ENCODE data around the gene RAN.
"Not testable (repeated sequence)": the region's sequence is repeated elsewhere in the genome, so short reads cannot be mapped to it uniquely, and the experiment has no call there.

RAN gene

DNA sequence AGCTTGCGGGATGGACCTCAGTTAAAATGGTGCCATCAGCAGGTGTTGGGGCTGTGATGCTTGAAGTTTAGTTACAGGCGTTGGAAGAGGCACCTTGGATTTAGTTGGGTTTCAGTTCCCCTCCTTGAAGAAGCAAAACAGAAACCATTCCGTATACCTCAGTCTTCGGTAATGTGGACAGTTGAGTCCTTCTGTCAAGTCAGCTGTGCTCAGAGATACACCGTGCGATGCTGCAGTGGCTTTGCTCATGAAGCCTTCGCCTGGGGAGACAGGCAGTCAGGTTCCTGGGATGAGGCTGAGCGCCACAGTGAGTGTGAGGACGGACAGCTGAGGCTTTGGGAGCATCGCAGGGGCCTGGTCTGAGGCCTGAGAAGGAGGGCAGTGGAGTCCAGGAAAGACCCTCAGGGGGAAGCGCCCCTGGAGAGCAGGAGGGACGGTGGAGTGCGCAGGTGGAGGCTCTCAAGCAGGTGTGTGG lies 7.4 kb downstream of the RAN start:
- Histone ChIP-seq H3K4me1 (peaks cover 44 to 65% (median 56%) of the 10 kb centered on the region in 10 experiments), H3K27ac (no peak overlapping the region), H3K4me2 (peak overlapping the region; percentile 55 to 73 (median 66))

DNA sequence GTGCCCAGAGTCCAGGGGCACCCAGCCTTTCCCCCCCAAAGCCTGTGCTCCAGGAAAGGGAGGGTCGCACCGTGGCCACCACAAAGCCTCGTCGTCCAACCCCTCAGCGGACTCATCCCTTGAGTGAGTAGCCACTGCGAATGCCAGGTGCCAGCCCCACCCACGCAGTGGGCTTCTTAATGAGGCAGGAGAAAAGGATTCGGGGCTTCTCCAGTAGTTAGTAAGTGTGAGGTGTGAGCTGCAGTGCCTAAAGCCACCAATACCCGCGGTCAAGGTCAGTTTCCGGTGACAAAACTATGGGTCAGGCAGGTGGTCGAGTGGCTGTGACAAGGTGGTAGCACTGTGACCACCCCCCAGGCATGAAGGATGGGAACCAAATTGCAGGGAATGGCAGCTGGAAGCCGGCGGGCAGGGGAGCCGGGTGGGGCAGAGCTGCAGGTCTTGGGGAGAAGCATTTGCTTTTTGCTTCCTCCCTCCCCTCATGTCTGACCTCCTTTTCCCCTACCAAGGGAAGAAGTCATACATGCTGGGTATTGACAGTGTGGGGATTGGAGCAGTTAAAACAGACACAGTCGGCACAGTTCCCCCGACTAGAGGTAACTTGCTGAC lies 8.0 kb downstream of the RAN start:
- Histone ChIP-seq H3K4me1 (peaks cover 38 to 58% (median 50%) of the 10 kb centered on the region in 10 experiments), H3K4me2 (peak overlapping the region; percentile 55 to 73 (median 66)), H3K9me3 (replicated peaks in 1 of 11) (no peaks in the 10 kb centered on the region), H3K4me3 (0 out of 20 replicates have a peak overlapping the region, but pooled peaks of 2 of the 10 experiments have one; percentile 6 to 7), H3K36me3 (peaks cover 28 to 36% (median 29%) of the 10 kb centered on the region in 11 experiments), H3K27me3 (no peaks in the 10 kb centered on the region), H4K20me1 (peaks cover 37 to 54% (median 51%) of the 10 kb centered on the region in 11 experiments), H3K9ac (peak overlapping the region in 8 of 11 experiments; percentile 0 to 51 (median 20); a peak in 11 of 22 replicates), H3K27ac (peak overlapping the region in 3 of 11 experiments; percentile 2 to 30 (median 3); a peak in 3 of 22 replicates)
- no peak for TF ChIP-seq Cebpa-rat (IDR thresholded peaks at IDR 0.05)

More for the DNA sequence above, 7.4 kb downstream of the RAN start:
- no peak overlapping the region for H3K4me3 ChIP-seq
- H3K27me3 ChIP-seq, result no peaks in the 10 kb centered on the region
- no peak for TF ChIP-seq Cebpa-rat (IDR thresholded peaks at IDR 0.05)
- no peaks in the 10 kb centered on the region for H3K9me3 ChIP-seq (replicated peaks in 1 of 11)
- peaks cover 44 to 60% (median 57%) of the 10 kb centered on the region in 11 experiments for H4K20me1 ChIP-seq
- peaks cover 34 to 42% (median 35%) of the 10 kb centered on the region in 11 experiments for H3K36me3 ChIP-seq
- 0 out of 22 replicates have a peak overlapping the region, but pooled peaks of 2 of the 11 experiments have one; percentile 0 to 12 for H3K9ac ChIP-seq

DNA sequence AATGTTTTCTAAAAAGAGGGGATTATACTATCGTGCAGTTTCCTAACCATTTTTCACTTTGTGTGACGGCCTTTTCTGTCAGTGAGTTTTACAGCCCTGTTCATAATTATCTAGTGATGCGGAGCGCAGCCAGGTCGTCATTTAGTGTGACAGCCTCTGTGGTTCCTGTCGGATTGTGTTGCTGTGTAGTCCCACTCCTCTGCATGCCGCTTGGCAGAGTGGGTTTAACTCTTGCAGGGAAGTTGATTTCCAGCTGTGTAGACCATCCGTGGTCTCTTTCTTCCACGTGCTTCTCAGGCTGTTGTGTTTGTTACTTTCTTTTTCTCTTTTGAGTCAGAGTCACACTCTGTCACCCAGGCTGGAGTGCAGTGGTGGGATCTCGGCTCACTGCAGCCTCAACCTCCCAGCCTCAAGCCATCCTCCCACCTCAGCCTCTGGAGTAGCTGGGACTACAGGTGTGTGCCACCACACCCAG lies 8.6 kb downstream of the RAN start:
- Histone ChIP-seq H3K4me1 (peaks cover 33 to 53% (median 44%) of the 10 kb centered on the region in 10 experiments), H3K9me3 (replicated peaks in 1 of 11) (no peaks in the 10 kb centered on the region), H3K27ac (peak overlapping the region in 3 of 11 experiments; percentile 2 to 30 (median 3); a peak in 3 of 22 replicates), H3K4me2 (peak overlapping the region; percentile 55 to 73 (median 66)), H3K27me3 (no peaks in the 10 kb centered on the region), H3K36me3 (peaks cover 22 to 30% (median 24%) of the 10 kb centered on the region in 11 experiments), H3K4me3 (peak overlapping the region in 4 of 10 experiments; percentile 6 to 9 (median 8); a peak in 2 of 20 replicates), H4K20me1 (peaks cover 32 to 48% (median 45%) of the 10 kb centered on the region in 11 experiments), H3K9ac (peak overlapping the region in 10 of 11 experiments; percentile 0 to 51 (median 14); a peak in 11 of 22 replicates)
- TF ChIP-seq Cebpa-rat (IDR thresholded peaks at IDR 0.05), result no peak

DNA sequence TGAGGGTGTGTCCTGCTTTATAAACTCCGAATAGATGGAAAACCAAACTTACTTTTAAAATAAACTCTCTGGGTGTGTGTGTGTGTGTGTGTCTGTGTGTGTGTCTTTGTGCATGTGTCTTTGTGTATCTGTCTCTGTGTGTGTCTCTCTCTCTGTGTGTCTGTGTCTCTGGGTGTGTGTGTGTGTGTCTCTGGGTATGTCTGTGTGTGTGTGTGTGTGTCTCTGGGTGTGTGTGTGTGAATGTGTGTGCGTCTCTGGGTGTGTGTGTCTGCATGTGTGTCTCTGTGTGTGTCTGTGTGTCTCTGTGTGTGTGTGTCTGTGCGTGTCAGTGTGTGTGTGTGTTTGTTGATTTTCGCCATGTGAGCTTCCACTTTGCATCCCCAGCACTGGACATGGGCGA lies 9.2 kb downstream of the RAN start:
- Histone ChIP-seq H4K20me1 (peaks cover 26 to 42% (median 39%) of the 10 kb centered on the region in 11 experiments), H3K4me3 (no peak overlapping the region), H3K36me3 (peaks cover 16 to 24% (median 18%) of the 10 kb centered on the region in 11 experiments), H3K27ac (peak overlapping the region in 2 of 11 experiments; percentile 2 to 30; a peak in 2 of 22 replicates), H3K9ac (no peak overlapping the region), H3K4me2 (peak overlapping the region in 10 of 11 experiments; percentile 55 to 73 (median 64); a peak in 16 of 22 replicates), H3K4me1 (peaks cover 28 to 47% (median 39%) of the 10 kb centered on the region in 10 experiments), H3K9me3 (replicated peaks in 1 of 11) (no peaks in the 10 kb centered on the region), H3K27me3 (no peaks in the 10 kb centered on the region)
- TF ChIP-seq Cebpa-rat (IDR thresholded peaks at IDR 0.05), result no peak

DNA sequence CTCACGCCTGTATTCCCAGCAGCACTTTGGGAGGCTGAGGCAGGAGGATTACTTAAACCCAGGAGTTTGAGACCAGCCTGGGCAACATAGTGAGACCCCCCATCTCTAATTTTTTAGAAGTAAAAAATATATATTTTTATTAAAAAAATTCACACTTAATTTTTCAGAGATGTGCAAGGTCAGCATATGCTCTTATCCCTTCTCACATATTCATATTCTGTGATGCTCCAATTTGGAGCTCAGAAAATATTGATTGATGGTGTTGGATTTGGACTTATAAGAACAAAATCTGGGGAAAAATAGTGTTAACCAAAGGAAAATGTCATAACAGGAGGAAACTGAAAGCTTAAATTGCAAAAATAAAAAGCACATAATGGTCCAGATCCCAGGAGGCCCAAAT lies 9.7 kb downstream of the RAN start:
- Histone ChIP-seq H3K36me3 (peaks cover 11 to 19% (median 12%) of the 10 kb centered on the region in 11 experiments), H3K27ac (no peak overlapping the region), H3K9ac (no peak overlapping the region), H3K9me3 (replicated peaks in 1 of 11) (no peaks in the 10 kb centered on the region), H3K27me3 (no peaks in the 10 kb centered on the region), H4K20me1 (peaks cover 21 to 37% (median 34%) of the 10 kb centered on the region in 11 experiments), H3K4me3 (no peak overlapping the region), H3K4me1 (peaks cover 24 to 43% (median 34%) of the 10 kb centered on the region in 10 experiments), H3K4me2 (no peak overlapping the region)
- TF ChIP-seq Cebpa-rat (IDR thresholded peaks at IDR 0.05), result no peak

DNA sequence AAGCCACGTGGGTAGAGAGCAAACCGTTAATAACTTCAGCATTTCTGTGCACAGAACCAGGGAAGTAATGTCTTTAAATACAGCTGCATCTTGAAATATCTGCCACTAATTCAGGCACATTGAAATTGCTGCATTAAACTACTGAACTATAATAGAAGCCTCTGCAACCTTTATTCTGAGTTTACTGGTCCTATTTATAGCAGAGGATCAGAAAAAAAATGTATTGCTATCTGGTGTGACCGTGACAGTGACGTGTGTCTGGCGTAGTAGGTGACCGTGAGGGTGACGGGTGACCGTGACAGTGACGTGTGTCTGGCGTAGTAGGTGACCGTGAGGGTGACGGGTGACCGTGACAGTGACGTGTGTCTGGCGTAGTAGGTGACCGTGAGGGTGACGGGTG lies 15.3 kb downstream of the RAN start:
- H3K4me2 ChIP-seq; H3K27me3 ChIP-seq; H3K9ac ChIP-seq; H3K27ac ChIP-seq; H3K4me1 ChIP-seq; H3K4me3 ChIP-seq; H3K9me3 ChIP-seq (replicated peaks in 1 of 11); H3K36me3 ChIP-seq; H4K20me1 ChIP-seq: not testable (repeated sequence)

DNA sequence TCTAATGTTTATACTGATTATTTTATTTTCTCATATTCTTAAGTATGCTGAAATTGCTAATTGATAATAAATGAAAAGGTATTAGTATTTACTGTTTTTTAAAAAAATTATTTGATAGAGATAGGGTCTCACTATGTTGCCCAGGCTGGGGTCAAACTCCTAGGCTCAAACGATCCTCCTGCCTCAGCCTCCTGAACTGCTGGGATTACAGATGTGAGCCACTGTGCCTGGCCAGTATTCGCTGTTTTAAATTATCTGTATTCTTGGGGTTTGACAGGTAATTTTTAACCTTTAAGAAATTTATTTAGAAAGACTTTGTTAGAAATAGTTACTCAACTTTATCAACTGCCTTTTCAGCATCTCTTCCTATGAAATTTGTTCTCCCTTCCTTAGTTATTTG lies 32.2 kb downstream of the RAN start:
- Histone ChIP-seq H3K9me3 (replicated peaks in 1 of 11) (peaks cover 0 to 7% (median 0%) of the 10 kb centered on the region in 11 experiments; a peak in 3 of 22 replicates), H4K20me1 (no peaks in the 10 kb centered on the region), H3K9ac (no peak overlapping the region), H3K4me2 (no peak overlapping the region), H3K27me3 (no peaks in the 10 kb centered on the region), H3K4me3 (no peak overlapping the region), H3K27ac (no peak overlapping the region), H3K36me3 (no peaks in the 10 kb centered on the region), H3K4me1 (no peaks in the 10 kb centered on the region)
- TF ChIP-seq Cebpa-rat (IDR thresholded peaks at IDR 0.05), result no peak

DNA sequence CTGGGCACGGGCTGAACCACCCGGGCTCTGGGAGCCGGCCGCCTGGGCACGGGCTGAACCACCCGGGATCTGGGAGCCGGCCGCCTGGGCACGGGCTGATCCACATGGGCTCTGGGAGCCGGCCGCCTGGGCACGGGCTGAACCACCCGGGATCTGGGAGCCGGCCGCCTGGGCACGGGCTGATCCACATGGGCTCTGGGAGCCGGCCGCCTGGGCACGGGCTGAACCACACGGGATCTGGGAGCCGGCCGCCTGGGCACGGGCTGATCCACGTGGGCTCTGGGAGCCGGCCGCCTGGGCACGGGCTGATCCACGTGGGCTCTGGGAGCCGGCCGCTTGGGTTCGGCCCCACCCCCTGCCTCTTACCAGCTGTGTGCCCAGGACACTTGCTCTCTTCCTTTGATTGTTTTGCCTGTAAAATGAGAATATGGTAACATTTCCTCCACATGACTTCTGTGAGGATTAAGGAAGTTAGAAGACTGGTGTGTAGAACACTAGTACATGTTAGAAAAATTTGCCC lies 33.1 kb downstream of the RAN start:
- not testable (repeated sequence) for H3K4me2 ChIP-seq, H3K9ac ChIP-seq, H3K36me3 ChIP-seq, H3K4me3 ChIP-seq, H3K27me3 ChIP-seq, H3K27ac ChIP-seq, H4K20me1 ChIP-seq, H3K4me1 ChIP-seq
- H3K9me3 ChIP-seq (replicated peaks in 1 of 11), result peaks cover 0 to 11% (median 0%) of the 10 kb centered on the region in 11 experiments; a peak in 4 of 22 replicates

DNA sequence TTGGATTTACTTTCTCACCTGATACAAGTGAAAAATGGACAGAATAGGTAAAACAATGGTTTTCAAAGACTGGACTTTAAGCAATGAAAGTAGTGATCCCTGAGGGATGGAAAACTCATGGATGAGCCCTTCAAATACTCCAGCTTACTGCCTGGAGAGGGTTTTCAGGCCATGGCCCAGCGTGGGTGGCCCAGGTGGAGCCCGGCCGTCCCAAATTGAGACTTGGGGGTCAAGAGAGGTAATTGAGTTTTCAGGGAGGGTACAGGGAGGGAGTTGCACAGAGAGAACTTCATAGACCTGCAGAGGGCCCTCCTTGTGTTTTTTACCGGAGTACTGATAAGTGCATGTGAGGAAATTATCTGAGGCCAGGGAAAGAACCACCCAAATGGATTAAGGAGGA lies 37.2 kb downstream of the RAN start:
- no peak for TF ChIP-seq Cebpa-rat (IDR thresholded peaks at IDR 0.05)
- no peaks in the 10 kb centered on the region for H3K27me3 ChIP-seq

More for the DNA sequence above, 37.2 kb downstream of the RAN start:
- Histone ChIP-seq H3K9me3 (replicated peaks in 1 of 11) (peaks cover 16 to 30% (median 21%) of the 10 kb centered on the region in 11 experiments), H3K4me3 (no peak overlapping the region), H3K36me3 (no peaks in the 10 kb centered on the region), H3K27ac (no peak overlapping the region), H3K4me2 (no peak overlapping the region), H3K9ac (no peak overlapping the region), H3K4me1 (no peaks in the 10 kb centered on the region), H4K20me1 (no peaks in the 10 kb centered on the region)

All from BLaER1 treated with 17β-estradiol and CSF1 and Interleukin-3, amounts not matched to agents 10 nM and 100 nM (cell line).